ENCODE measurements around the gene KDM4C. TPM values are rescaled to one million over a fixed set of nuclear protein-coding genes. Genes with fewer than 3 reads are reported as not detected.

KDM4C gene
- total and polyA plus RNA-seq, 2 of the 8 experiments (the other 6 are each of a cell fraction or from before 2014, with no cell fraction given), result 13.0 to 26.1 TPM

- no peaks in the 10 kb centered on the region for H3K4me1 ChIP-seq (replicated peaks in 1 of 4; ENCODE audit: control insufficient read depth in 3 of 4, insufficient read depth in 4 of 4, low read length in 3 of 4)
- H3K23me2 ChIP-seq (ENCODE audit: low read depth, low read length), result no peaks in the 10 kb centered on the region
- H4K91ac ChIP-seq (replicated peaks; ENCODE audit: insufficient read length, low read length), result no peak overlapping the region
- no peak overlapping the region for H3K4me3 ChIP-seq (ENCODE audit: extremely low read depth in 1 of 4, insufficient read depth in 2 of 4, low read depth in 3 of 4, low read length in 4 of 4)
- no peak overlapping the region for H2BK120ac ChIP-seq (replicated peaks; ENCODE audit: low read depth, low read length)
- H2AK5ac ChIP-seq (ENCODE audit: low read depth, low read length), result no peak overlapping the region
- DNase-seq (ENCODE audit: low read depth in 1 of 2, low spot score in 2 of 2), result no peak
- H4K5ac ChIP-seq (ENCODE audit: insufficient read length, low read depth, low read length), result no peak overlapping the region
- H2AFZ ChIP-seq (ENCODE audit: low read length), result no peak overlapping the region
- no peak overlapping the region for H3K4ac ChIP-seq (replicated peaks; ENCODE audit: insufficient read length, low read depth, low read length)
- H3K4me2 ChIP-seq (ENCODE audit: insufficient read depth in 1 of 2, low read depth in 2 of 2, low read length in 2 of 2), result no peak overlapping the region
- H3K56ac ChIP-seq (replicated peaks; ENCODE audit: insufficient read length, low read depth, low read length), result no peak overlapping the region
- H3K27me3 ChIP-seq (replicated peaks in 1 of 4; ENCODE audit: control insufficient read depth in 3 of 4, extremely low read depth in 1 of 4, insufficient read depth in 3 of 4, low read length in 3 of 4), result no peaks in the 10 kb centered on the region
- no peak overlapping the region for H3K9ac ChIP-seq (replicated peaks in 1 of 4; ENCODE audit: extremely low read depth in 1 of 4, low read depth in 3 of 4, low read length in 3 of 4)
- ChIA-PET POLR2A (ENCODE audit: partially characterized antibody) (no interaction called here), CTCF (ENCODE audit: partially characterized antibody) (interaction anchor here (1.5 kb wide), 1 partner anchor 13 kb away, joined by 5 read pairs; no protein-coding TSS in a partner anchor)
- FAIRE-seq, result no peak
- H3K18ac ChIP-seq (ENCODE audit: extremely low read depth, low read length), result no peak overlapping the region
- H3K14ac ChIP-seq (ENCODE audit: insufficient read length), result no peak overlapping the region
- WGBS, 2 experiments (ENCODE audit: extremely low coverage in 1 of 2, insufficient coverage in 1 of 2, insufficient read length in 1 of 2, insufficient replicate concordance in 2 of 2, low coverage in 1 of 2, low lambda C conversion rate in 2 of 2, missing lambda C conversion rate in 1 of 2), result 94% methylated on average over 2 of the region's 2 CpGs; no CpG with 5 or more reads in 1 of the 2 experiments
- H4K20me1 ChIP-seq (replicated peaks in 1 of 2; ENCODE audit: control insufficient read depth in 1 of 2, insufficient read depth in 2 of 2, low read length in 2 of 2), result no peaks in the 10 kb centered on the region
- no peak overlapping the region for H4K8ac ChIP-seq (ENCODE audit: extremely low read depth, insufficient read depth, low read length)
- no peaks in the 10 kb centered on the region for H3K9me3 ChIP-seq (ENCODE audit: insufficient read depth in 2 of 2, low read depth in 1 of 2, low read length in 1 of 2)
- no peak overlapping the region for H3K23ac ChIP-seq (ENCODE audit: insufficient read length)
- no peaks in the 10 kb centered on the region for H3K79me2 ChIP-seq (ENCODE audit: control insufficient read depth in 1 of 2, insufficient read depth in 2 of 2, low read length in 2 of 2)
- no peak overlapping the region for H2BK5ac ChIP-seq (ENCODE audit: low read depth, low read length)
- H3K36me3 ChIP-seq (ENCODE audit: control insufficient read depth in 2 of 4, insufficient read depth in 4 of 4, low read length in 3 of 4), result no peaks in the 10 kb centered on the region
- H3K27ac ChIP-seq (ENCODE audit: low read depth, low read length), result no peak overlapping the region
- no peak overlapping the region for H2BK20ac ChIP-seq (ENCODE audit: low read length)
- no peak overlapping the region for H2BK12ac ChIP-seq (ENCODE audit: low read depth, low read length)
- 0 out of 2 replicates have a peak, but pooled peaks cover 2% of the 10 kb centered on the region for H3K79me1 ChIP-seq (ENCODE audit: low read depth, low read length)
- H2BK15ac ChIP-seq (ENCODE audit: low read length), result no peak overlapping the region
Measured at GRCh38 chr9:6922124-6922676, 164.4 kb downstream of the KDM4C start.

Measured in H1 (cell line).